DND-41 (cell line): Measurements from ENCODE around the gene VPREB3.

ENCODE experiments used
- ATAC-seq: fragments of 200-7000 bp; cut with Tn5 transposase; 3 replicates; pipeline ENCODE4 v1.9.1; 2021; ENCODE audit warnings: low read depth; ENCODE audit not compliant: insufficient read depth
- DNase-seq: peaks from one replicate; pipeline ENCODE4 v3.0.0-alpha.2; 2020
- H2AFZ ChIP-seq: 2 replicates; pipeline ENCODE4 v1.6.0; 2012; ENCODE audit warnings: low read depth, low read length
- H3K27ac ChIP-seq: 2 replicates; pipeline ENCODE4 v1.5.1; 2012; ENCODE audit warnings: low read length, inconsistent platforms
- H3K27me3 ChIP-seq: fragments of 200-600 bp; sonication (generic); 2 replicates; pipeline ENCODE4 v1.6.0; 2012; ENCODE audit warnings: low read length, mild to moderate bottlenecking, inconsistent platforms; ENCODE audit not compliant: insufficient read depth, poor library complexity
- H3K36me3 ChIP-seq: 2 replicates; pipeline ENCODE4 v1.5.1; 2012; ENCODE audit warnings: low read length, inconsistent platforms; ENCODE audit not compliant: insufficient read depth
- H3K4me1 ChIP-seq: 2 replicates; pipeline ENCODE4 v1.5.1; 2012; ENCODE audit warnings: mild to moderate bottlenecking, low read length; ENCODE audit not compliant: insufficient read depth
- H3K4me2 ChIP-seq: 2 replicates; pipeline ENCODE4 v1.6.0; 2012; ENCODE audit warnings: mild to moderate bottlenecking, moderate library complexity, low read length, inconsistent platforms; ENCODE audit not compliant: insufficient read depth
- H3K4me3 ChIP-seq, 2 experiments: fragments of 200-600 bp in 1 of 2; shearing (Covaris generic) in 1 of 2; 2 replicates each; pipeline ENCODE4 v1.5.1; 2012 to 2016; ENCODE audit warnings: inconsistent platforms in 2 of 2, low read length in 2 of 2, mild to moderate bottlenecking in 2 of 2, low read depth in 1 of 2, moderate library complexity in 1 of 2
- H3K79me2 ChIP-seq: 2 replicates; pipeline ENCODE4 v1.6.0; 2012; ENCODE audit warnings: low read length, inconsistent platforms; ENCODE audit not compliant: insufficient read depth
- H3K9ac ChIP-seq: 2 replicates; pipeline ENCODE4 v1.6.0; 2012; ENCODE audit warnings: low read depth, mild to moderate bottlenecking, inconsistent platforms, low read length, moderate library complexity
- H3K9me3 ChIP-seq: 2 replicates; pipeline ENCODE4 v1.5.1; 2012; ENCODE audit warnings: low read length, moderate library complexity, mild to moderate bottlenecking, inconsistent platforms; ENCODE audit not compliant: insufficient read depth, severe bottlenecking
- H4K20me1 ChIP-seq: 2 replicates; pipeline ENCODE4 v1.6.0; 2012; ENCODE audit warnings: low read length; ENCODE audit not compliant: insufficient read depth
- CTCF ChIP-seq: IDR thresholded peaks from 2 replicates; pipeline ENCODE4 v1.5.1; 2012; ENCODE audit warnings: borderline replicate concordance, low read length, moderate library complexity, mild to moderate bottlenecking; ENCODE audit not compliant: poor library complexity, severe bottlenecking; ENCODE audit errors: extremely low read depth
- EZH2 ChIP-seq: IDR thresholded peaks from 3 replicates; pipeline ENCODE4 v1.6.1; 2012; ENCODE audit warnings: borderline replicate concordance, low read depth, mild to moderate bottlenecking, moderate library complexity, low read length, inconsistent platforms; ENCODE audit not compliant: severe bottlenecking

VPREB3 gene

GRCh38 chr22:23773483-23774113 is 19.4 kb upstream of the VPREB3 start:
- Histone ChIP-seq H3K27ac (no peak overlapping the region), H3K79me2 (no peaks in the 10 kb centered on the region), H3K4me1 (peaks cover 8% of the 10 kb centered on the region), H2AFZ (no peak overlapping the region), H3K4me2 (no peak overlapping the region), H3K4me3 (no peak overlapping the region), H4K20me1 (no peaks in the 10 kb centered on the region), H3K36me3 (no peaks in the 10 kb centered on the region), H3K27me3 (no peaks in the 10 kb centered on the region), H3K9me3 (no peaks in the 10 kb centered on the region), H3K9ac (no peak overlapping the region)
- DNase-seq (no peak), ATAC-seq (no peak)
- TF ChIP-seq CTCF (no peak), EZH2 (no peak)

- Histone ChIP-seq H3K27me3 (no peaks in the 10 kb centered on the region), H3K36me3 (no peaks in the 10 kb centered on the region), H4K20me1 (no peaks in the 10 kb centered on the region), H3K9ac (no peak within 1 kb of the TSS), H3K4me3 (peak within 1 kb of the TSS in 1 of 2 experiments; percentile 37; a peak in 1 of 4 replicates), H3K4me1 (peaks cover 13% of the 10 kb centered on the region), H2AFZ (peak within 1 kb of the TSS; percentile 62), H3K9me3 (no peaks in the 10 kb centered on the region), H3K79me2 (no peaks in the 10 kb centered on the region), H3K27ac (no peak within 1 kb of the TSS), H3K4me2 (peak within 1 kb of the TSS; percentile 63)
- ATAC-seq, result peak; percentile 47; the same call in 1 of the 3 replicates
- no peak for TF ChIP-seq CTCF
- TF ChIP-seq EZH2, result no peak
- DNase-seq, result peak; percentile 50
These were observed 18.6 kb upstream of the VPREB3 start, which contains the start of gene MMP11 for GRCh38 chr22:23772649-23773473. Gene MMP11, plus strand, starts transcription at chr22:23772849. Its CDS starts 22 bp downstream, at chr22:23772871.

GRCh38 chr22:23772315-23772648 is 18.1 kb upstream of the VPREB3 start:
- Histone ChIP-seq H3K4me1 (peaks cover 19% of the 10 kb centered on the region), H3K9me3 (no peaks in the 10 kb centered on the region), H2AFZ (peak overlapping the region; percentile 62), H3K9ac (no peak overlapping the region), H3K79me2 (no peaks in the 10 kb centered on the region), H3K4me3 (peak overlapping the region in 1 of 2 experiments; percentile 37; a peak in 1 of 4 replicates), H4K20me1 (no peaks in the 10 kb centered on the region), H3K4me2 (peak overlapping the region; percentile 63), H3K27me3 (no peaks in the 10 kb centered on the region), H3K36me3 (no peaks in the 10 kb centered on the region), H3K27ac (no peak overlapping the region)
- TF ChIP-seq EZH2 (no peak), CTCF (no peak)
- ATAC-seq, result no peak
- DNase-seq, result no peak
